Effector memory CD4-positive, alpha-beta T cell (primary cell): ENCODE results near the gene DPP6.

ENCODE experiments used
- DNase-seq, 3 donors: peaks; one replicate each; pipeline ENCODE4 v3.0.0-alpha.2; 2020
- H3K27ac ChIP-seq: 2 replicates; pipeline ENCODE4 v1.7.0; 2013; ENCODE audit warnings: mild to moderate bottlenecking, low read length, moderate library complexity; ENCODE audit not compliant: insufficient read depth, poor library complexity, severe bottlenecking
- H3K27me3 ChIP-seq: replicated peaks from 2 replicates; pipeline ENCODE4 v1.7.0; 2013; ENCODE audit warnings: mild to moderate bottlenecking, low read length; ENCODE audit not compliant: insufficient read depth, control insufficient read depth, poor library complexity, severe bottlenecking
- H3K36me3 ChIP-seq: 2 replicates; pipeline ENCODE4 v1.7.0; 2013; ENCODE audit warnings: mild to moderate bottlenecking, low read length, moderate library complexity; ENCODE audit not compliant: control insufficient read depth, insufficient read depth
- H3K4me1 ChIP-seq: 2 replicates; pipeline ENCODE4 v1.7.0; 2013; ENCODE audit warnings: low read length, mild to moderate bottlenecking; ENCODE audit not compliant: control insufficient read depth, insufficient read depth, poor library complexity, severe bottlenecking
- H3K4me3 ChIP-seq: 2 replicates; pipeline ENCODE4 v1.7.0; 2013; ENCODE audit warnings: low read length, low read depth, mild to moderate bottlenecking; ENCODE audit not compliant: insufficient read depth, poor library complexity, severe bottlenecking
- H3K9me3 ChIP-seq: 2 replicates; pipeline ENCODE4 v1.7.0; 2013; ENCODE audit warnings: mild to moderate bottlenecking, low read length, moderate library complexity; ENCODE audit not compliant: control insufficient read depth

Gene DPP6

GRCh38 chr7:154841731-154842331 is 789.6 kb downstream of the DPP6 start:
- Histone ChIP-seq H3K9me3 (no peaks in the 10 kb centered on the region), H3K27me3 (no peaks in the 10 kb centered on the region), H3K4me3 (no peak overlapping the region), H3K27ac (no peak overlapping the region), H3K36me3 (no peaks in the 10 kb centered on the region), H3K4me1 (no peaks in the 10 kb centered on the region)
- no peak for DNase-seq

- Histone ChIP-seq H3K27me3 (no peaks in the 10 kb centered on the region), H3K36me3 (no peaks in the 10 kb centered on the region), H3K27ac (no peak overlapping the region), H3K9me3 (no peaks in the 10 kb centered on the region), H3K4me3 (no peak overlapping the region), H3K4me1 (no peaks in the 10 kb centered on the region)
- DNase-seq: no peak
Measured at GRCh38 chr7:154842591-154842990, 790.4 kb downstream of the DPP6 start.

- no peaks in the 10 kb centered on the region for H3K9me3 ChIP-seq
- no peaks in the 10 kb centered on the region for H3K4me1 ChIP-seq
- no peak overlapping the region for H3K27ac ChIP-seq
- DNase-seq: no peak
- no peaks in the 10 kb centered on the region for H3K36me3 ChIP-seq
- H3K27me3 ChIP-seq: no peaks in the 10 kb centered on the region
- H3K4me3 ChIP-seq: no peak overlapping the region
Measured at GRCh38 chr7:154843670-154844237, 791.6 kb downstream of the DPP6 start.

- no peak overlapping the region for H3K4me3 ChIP-seq
- H3K27ac ChIP-seq: no peak overlapping the region
- H3K27me3 ChIP-seq: no peaks in the 10 kb centered on the region
- no peaks in the 10 kb centered on the region for H3K36me3 ChIP-seq
- no peaks in the 10 kb centered on the region for H3K4me1 ChIP-seq
- no peak for DNase-seq
- no peaks in the 10 kb centered on the region for H3K9me3 ChIP-seq
Measured at GRCh38 chr7:154844499-154844898, 792.3 kb downstream of the DPP6 start.

GRCh38 chr7:154844955-154845354 is 792.8 kb downstream of the DPP6 start:
- Histone ChIP-seq H3K36me3 (no peaks in the 10 kb centered on the region), H3K27me3 (no peaks in the 10 kb centered on the region), H3K4me1 (no peaks in the 10 kb centered on the region), H3K27ac (no peak overlapping the region), H3K9me3 (no peaks in the 10 kb centered on the region), H3K4me3 (no peak overlapping the region)
- DNase-seq: no peak

GRCh38 chr7:154848464-154848863 is 796.3 kb downstream of the DPP6 start:
- H3K4me1 ChIP-seq: no peaks in the 10 kb centered on the region
- no peaks in the 10 kb centered on the region for H3K9me3 ChIP-seq
- no peak for DNase-seq
- peaks cover 4% of the 10 kb centered on the region for H3K27me3 ChIP-seq
- no peak overlapping the region for H3K27ac ChIP-seq
- no peaks in the 10 kb centered on the region for H3K36me3 ChIP-seq
- no peak overlapping the region for H3K4me3 ChIP-seq

- H3K36me3 ChIP-seq: no peaks in the 10 kb centered on the region
- no peaks in the 10 kb centered on the region for H3K4me1 ChIP-seq
- H3K4me3 ChIP-seq: no peak overlapping the region
- H3K27me3 ChIP-seq: peaks cover 4% of the 10 kb centered on the region
- no peak overlapping the region for H3K27ac ChIP-seq
- H3K9me3 ChIP-seq: no peaks in the 10 kb centered on the region
- no peak for DNase-seq
Measured at GRCh38 chr7:154852205-154852604, 800.0 kb downstream of the DPP6 start.

GRCh38 chr7:154853063-154853726 is 801.0 kb downstream of the DPP6 start:
- no peak overlapping the region for H3K4me3 ChIP-seq
- H3K4me1 ChIP-seq: no peaks in the 10 kb centered on the region
- no peak for DNase-seq
- peaks cover 4% of the 10 kb centered on the region for H3K27me3 ChIP-seq
- H3K9me3 ChIP-seq: no peaks in the 10 kb centered on the region
- no peaks in the 10 kb centered on the region for H3K36me3 ChIP-seq
- H3K27ac ChIP-seq: no peak overlapping the region

GRCh38 chr7:154853727-154854095 is 801.5 kb downstream of the DPP6 start:
- Histone ChIP-seq H3K27ac (no peak overlapping the region), H3K4me1 (no peaks in the 10 kb centered on the region), H3K9me3 (no peaks in the 10 kb centered on the region), H3K4me3 (no peak overlapping the region), H3K36me3 (no peaks in the 10 kb centered on the region), H3K27me3 (peaks cover 4% of the 10 kb centered on the region)
- no peak for DNase-seq

- no peak for DNase-seq
- H3K9me3 ChIP-seq: no peaks in the 10 kb centered on the region
- H3K4me3 ChIP-seq: no peak overlapping the region
- H3K27me3 ChIP-seq: peaks cover 4% of the 10 kb centered on the region
- H3K27ac ChIP-seq: no peak overlapping the region
- H3K4me1 ChIP-seq: no peaks in the 10 kb centered on the region
- no peaks in the 10 kb centered on the region for H3K36me3 ChIP-seq
Measured at GRCh38 chr7:154854836-154855235, 802.6 kb downstream of the DPP6 start.
